Neural cell (in vitro differentiated cells): Measurements from ENCODE around the gene PPM1D. TPM values are rescaled to one million over a fixed set of nuclear protein-coding genes. Genes with fewer than 3 reads are reported as not detected.
A peak's percentile ranks its signal among the peaks of the same experiment; 100 is the strongest.

ENCODE experiments used
- H2AFZ ChIP-seq: fragments of 200-600, 300-800 bp; sonication (generic), shearing (Covaris generic); 2 replicates; pipeline ENCODE4 v1.6.0; 2014; ENCODE audit warnings: low read depth, mild to moderate bottlenecking, antibody characterized with exemption, low read length, moderate library complexity
- H3F3A ChIP-seq: fragments of 200-600 bp; shearing (Covaris generic); 2 replicates; pipeline ENCODE4 v1.6.1; 2016; ENCODE audit warnings: mild to moderate bottlenecking, moderate library complexity, mixed read lengths, antibody characterized with exemption, low read length; ENCODE audit not compliant: insufficient read depth, poor library complexity, severe bottlenecking
- H3K27ac ChIP-seq: fragments of 200-600, 300-800 bp; sonication (generic), shearing (Covaris generic); 2 replicates; pipeline ENCODE4 v1.5.1; 2014; ENCODE audit warnings: mild to moderate bottlenecking, low read length, moderate library complexity
- H3K27me3 ChIP-seq: fragments of 300-800, 200-600 bp; sonication (generic), shearing (Covaris generic); 2 replicates; pipeline ENCODE4 v1.6.0; 2014; ENCODE audit warnings: mild to moderate bottlenecking, low read depth, low read length, moderate library complexity; ENCODE audit not compliant: insufficient read depth
- H3K36me3 ChIP-seq: fragments of 300-800, 200-600 bp; sonication (generic), shearing (Covaris generic); 2 replicates; pipeline ENCODE4 v1.5.1; 2014; ENCODE audit warnings: mild to moderate bottlenecking, antibody characterized with exemption, low read length, moderate library complexity; ENCODE audit not compliant: insufficient read depth
- H3K4me2 ChIP-seq: fragments of 300-800, 200-600 bp; sonication (generic), shearing (Covaris generic); 2 replicates; pipeline ENCODE4 v1.6.0; 2014; ENCODE audit warnings: mild to moderate bottlenecking, low read length
- H3K4me3 ChIP-seq: fragments of 300-800, 200-600 bp; sonication (generic), shearing (Covaris generic); 2 replicates; pipeline ENCODE4 v1.5.1; 2014; ENCODE audit warnings: mild to moderate bottlenecking, low read length, moderate library complexity
- H3K79me2 ChIP-seq: fragments of 200-600 bp; shearing (Covaris generic); replicated peaks from 2 replicates; pipeline ENCODE4 v1.6.0; 2014; ENCODE audit warnings: mild to moderate bottlenecking, low read length, moderate library complexity; ENCODE audit not compliant: insufficient read depth
- H3K9ac ChIP-seq: fragments of 300-800, 200-600 bp; sonication (generic), shearing (Covaris generic); 2 replicates; pipeline ENCODE4 v1.6.1; 2016; ENCODE audit warnings: mild to moderate bottlenecking, low read length, mixed read lengths
- H3K9me2 ChIP-seq: fragments of 200-600 bp; shearing (Covaris generic); 2 replicates; pipeline ENCODE4 v1.6.1; 2016; ENCODE audit warnings: mild to moderate bottlenecking, low read length, mixed read lengths; ENCODE audit not compliant: insufficient read depth
- H3K9me3 ChIP-seq: fragments of 200-600, 300-800 bp; sonication (generic), shearing (Covaris generic); 2 replicates; pipeline ENCODE4 v1.6.1; 2016; ENCODE audit warnings: mild to moderate bottlenecking, mixed run types, low read length, moderate library complexity, mixed read lengths
- H4K20me1 ChIP-seq: fragments of 200-600 bp; shearing (Covaris generic); 2 replicates; pipeline ENCODE4 v1.6.1; 2016; ENCODE audit warnings: mild to moderate bottlenecking, mixed run types; ENCODE audit not compliant: insufficient read depth
- CTCF ChIP-seq: fragments of 450-650 bp; IDR thresholded peaks from 2 replicates; pipeline ENCODE4 v1.5.1; 2014; ENCODE audit warnings: antibody characterized with exemption, mild to moderate bottlenecking, moderate library complexity; ENCODE audit not compliant: poor library complexity, severe bottlenecking
- EP300 ChIP-seq: fragments of 450-650 bp; conservative IDR thresholded peaks from 2 replicates; pipeline ENCODE4 v1.6.1; 2014; ENCODE audit warnings: antibody characterized with exemption, mild to moderate bottlenecking, moderate library complexity; ENCODE audit not compliant: poor library complexity, severe bottlenecking
- EZH2 ChIP-seq: fragments of 200-600, 300-800 bp; shearing (Covaris generic), sonication (generic); IDR thresholded peaks from 2 replicates; pipeline ENCODE4 v1.6.1; 2014; ENCODE audit warnings: antibody characterized with exemption, low read length, borderline replicate concordance, mild to moderate bottlenecking; ENCODE audit not compliant: insufficient read depth, poor library complexity, severe bottlenecking
- MXI1 ChIP-seq: fragments of 450-650 bp; conservative IDR thresholded peaks from 2 replicates; pipeline ENCODE4 v1.6.1; 2014; ENCODE audit warnings: antibody characterized with exemption, mild to moderate bottlenecking; ENCODE audit not compliant: poor library complexity, severe bottlenecking
- POLR2AphosphoS5 ChIP-seq: IDR thresholded peaks from 2 replicates; pipeline ENCODE4 v1.6.1; 2012
- RAD21 ChIP-seq: fragments of 450-650 bp; conservative IDR thresholded peaks from 2 replicates; pipeline ENCODE4 v1.6.1; 2014; ENCODE audit warnings: antibody characterized with exemption, mild to moderate bottlenecking, moderate library complexity
- REST ChIP-seq: IDR thresholded peaks from 2 replicates; pipeline ENCODE4 v1.6.1; 2012; ENCODE audit warnings: borderline replicate concordance
- SMC3 ChIP-seq: fragments of 450-650 bp; conservative IDR thresholded peaks from 2 replicates; pipeline ENCODE4 v1.6.1; 2014; ENCODE audit warnings: antibody characterized with exemption, mild to moderate bottlenecking, moderate library complexity; ENCODE audit not compliant: poor library complexity
- TAF1 ChIP-seq: IDR thresholded peaks from 2 replicates; pipeline ENCODE4 v1.6.1; 2012; ENCODE audit warnings: low read depth
- polyA plus RNA-seq: library from polyadenylated mRNA; depleted of rRNA; stranded (reverse); fragments of >200 nt; gene quantifications from 2 replicates; pipeline ENCODE4 v1.2.3, GENCODE V29; 2014

PPM1D gene
- polyA plus RNA-seq, 1 donor from 2014 or later: 14.7 TPM

DNA sequence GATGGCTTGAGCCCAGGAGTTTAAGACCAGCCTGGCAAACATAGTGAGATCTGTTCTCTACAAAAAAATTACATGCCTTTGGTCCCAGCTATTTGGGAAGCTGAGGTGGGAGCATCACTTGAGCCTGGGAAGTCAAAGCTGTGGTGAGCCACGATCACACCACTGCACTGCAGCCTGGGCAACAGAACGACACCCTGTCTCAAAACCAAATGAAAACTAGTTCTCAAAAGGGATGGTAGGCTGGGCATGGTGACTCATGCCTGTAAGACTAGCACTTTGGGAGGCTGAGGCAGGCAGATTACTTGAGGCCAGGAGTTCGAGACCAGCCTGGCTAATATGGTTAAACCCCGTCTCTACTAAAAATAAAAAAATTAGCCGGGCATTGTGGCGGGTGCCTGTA, 31.1 kb downstream of the PPM1D start:
- H3K27ac ChIP-seq: no peak overlapping the region
- H3K4me2 ChIP-seq: no peak overlapping the region
- H3K36me3 ChIP-seq: no peaks in the 10 kb centered on the region

GRCh38 chr17:60637683-60638082, 37.7 kb downstream of the PPM1D start:
- H3K36me3 ChIP-seq: no peaks in the 10 kb centered on the region
- no peak overlapping the region for H3K27ac ChIP-seq
- H3K9ac ChIP-seq: no peak overlapping the region
- no peak overlapping the region for H3K4me2 ChIP-seq
- no peaks in the 10 kb centered on the region for H3K27me3 ChIP-seq
- no peaks in the 10 kb centered on the region for H3K9me2 ChIP-seq
- H3F3A ChIP-seq: no peaks in the 10 kb centered on the region
- no peak overlapping the region for H2AFZ ChIP-seq
- H3K9me3 ChIP-seq: no peaks in the 10 kb centered on the region
- H4K20me1 ChIP-seq: no peaks in the 10 kb centered on the region
- H3K4me3 ChIP-seq: no peak overlapping the region
- peaks cover 3% of the 10 kb centered on the region for H3K79me2 ChIP-seq
- TF ChIP-seq POLR2AphosphoS5: no peak
- TF ChIP-seq SMC3: no peak

More for the DNA sequence above, 31.1 kb downstream of the PPM1D start:
- Histone ChIP-seq H3K9ac (no peak overlapping the region), H3K4me3 (no peak overlapping the region), H3K9me2 (no peaks in the 10 kb centered on the region), H3K9me3 (no peaks in the 10 kb centered on the region), H4K20me1 (no peaks in the 10 kb centered on the region), H2AFZ (no peak overlapping the region), H3F3A (no peaks in the 10 kb centered on the region), H3K79me2 (peaks cover 12% of the 10 kb centered on the region), H3K27me3 (no peaks in the 10 kb centered on the region)
- TF ChIP-seq POLR2AphosphoS5 (no peak), TAF1 (no peak), CTCF (no peak), EZH2 (no peak), MXI1 (no peak), RAD21 (no peak), EP300 (no peak)

DNA sequence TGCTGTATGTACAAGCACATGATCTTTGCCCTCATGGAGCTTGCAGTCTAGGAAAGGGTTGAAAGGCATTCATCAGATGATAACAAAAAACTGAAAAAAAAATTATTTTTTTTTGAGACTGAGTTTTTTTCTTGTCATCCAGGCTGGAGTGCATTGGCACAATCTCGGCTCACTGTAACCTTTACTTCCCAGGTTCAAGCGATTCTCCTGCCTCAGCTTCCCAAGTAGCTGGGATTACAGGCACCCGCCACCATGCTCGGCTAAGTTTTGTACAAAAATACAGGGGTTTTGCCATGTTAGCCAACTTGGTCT, 39.0 kb downstream of the PPM1D start:
- H2AFZ ChIP-seq: no peak overlapping the region
- no peaks in the 10 kb centered on the region for H4K20me1 ChIP-seq
- H3K27ac ChIP-seq: no peak overlapping the region
- no peak overlapping the region for H3K4me3 ChIP-seq
- H3F3A ChIP-seq: no peaks in the 10 kb centered on the region
- no peaks in the 10 kb centered on the region for H3K79me2 ChIP-seq
- TF ChIP-seq REST (no peak), SMC3 (no peak), EZH2 (no peak), TAF1 (no peak), POLR2AphosphoS5 (no peak), MXI1 (no peak), EP300 (no peak), RAD21 (no peak), CTCF (peak; percentile 15)
- no peaks in the 10 kb centered on the region for H3K27me3 ChIP-seq
- H3K4me2 ChIP-seq: no peak overlapping the region
- no peaks in the 10 kb centered on the region for H3K9me3 ChIP-seq
- no peak overlapping the region for H3K9ac ChIP-seq
- H3K36me3 ChIP-seq: no peaks in the 10 kb centered on the region
- H3K9me2 ChIP-seq: no peaks in the 10 kb centered on the region
